Activated CD4-positive, CD25-positive, alpha-beta regulatory T cell treated with anti-CD3 and anti-CD28 coated beads, Interleukin-2, amount 50 U/mL, for 16 hours (primary cell): Measurements from ENCODE around the gene TMEM200B.
"Not testable (repeated sequence)": the region's sequence is repeated elsewhere in the genome, so short reads cannot be mapped to it uniquely, and the experiment has no call there.

ENCODE experiments used
- DNase-seq: peaks from one replicate; pipeline ENCODE4 v3.0.0-alpha.2; 2020; ENCODE audit warnings: low read depth, low spot score

The TMEM200B gene

GRCh38 chr1:29123887-29124365 is at the start of gene TMEM200B:
Gene TMEM200B, minus strand, starts transcription at chr1:29123903. Its CDS starts 2,075 bp downstream, at chr1:29121828.
- no peak for DNase-seq

- no peak for DNase-seq
Measured at GRCh38 chr1:29172415-29172939, 48.8 kb upstream of the TMEM200B start.

GRCh38 chr1:29171521-29171920 is 47.8 kb upstream of the TMEM200B start:
- DNase-seq: no peak

- no peak for DNase-seq
Measured at GRCh38 chr1:29171089-29171488, 47.4 kb upstream of the TMEM200B start.

GRCh38 chr1:29169976-29170375 is 46.3 kb upstream of the TMEM200B start:
- no peak for DNase-seq

GRCh38 chr1:29167904-29168303 is 44.2 kb upstream of the TMEM200B start:
- DNase-seq: no peak

- DNase-seq: no peak
Measured at GRCh38 chr1:29166291-29166878, 42.7 kb upstream of the TMEM200B start.

- DNase-seq: no peak
Measured at GRCh38 chr1:29164588-29164987, 40.9 kb upstream of the TMEM200B start.

GRCh38 chr1:29162476-29163138 is 38.9 kb upstream of the TMEM200B start:
- DNase-seq: no peak

GRCh38 chr1:29162025-29162424 is 38.3 kb upstream of the TMEM200B start:
- no peak for DNase-seq

- no peak for DNase-seq
Measured at GRCh38 chr1:29159773-29160172, 36.1 kb upstream of the TMEM200B start.

- DNase-seq: no peak
Measured at GRCh38 chr1:29157269-29157601, 33.5 kb upstream of the TMEM200B start.

GRCh38 chr1:29156543-29157268 is 33.0 kb upstream of the TMEM200B start:
- DNase-seq: no peak

- DNase-seq: no peak
Measured at GRCh38 chr1:29152046-29152805, 28.5 kb upstream of the TMEM200B start.

- not testable (repeated sequence) for DNase-seq
Measured at GRCh38 chr1:29150346-29150745, 26.6 kb upstream of the TMEM200B start.

- no peak for DNase-seq
Measured at GRCh38 chr1:29148656-29149491, 25.2 kb upstream of the TMEM200B start.

- no peak for DNase-seq
Measured at GRCh38 chr1:29145739-29146437, 22.2 kb upstream of the TMEM200B start.

- DNase-seq: no peak
Measured at GRCh38 chr1:29144178-29144577, 20.5 kb upstream of the TMEM200B start.

GRCh38 chr1:29142714-29143113 is 19.0 kb upstream of the TMEM200B start:
- DNase-seq: no peak

GRCh38 chr1:29136391-29136915 is 12.8 kb upstream of the TMEM200B start:
- no peak for DNase-seq
